HepG2 (cell line): Measurements from ENCODE around the gene RASSF4. TPM values are rescaled to one million over a fixed set of nuclear protein-coding genes. Genes with fewer than 3 reads are reported as not detected.

Experiments used
- BCL6 ChIP-seq: IDR thresholded peaks from 2 replicates; pipeline ENCODE4 v1.6.1; 2016; ENCODE audit warnings: missing genetic modification reagents, missing compliant biosample characterization
- BHLHE40 ChIP-seq: IDR thresholded peaks from 2 replicates; pipeline ENCODE4 v1.6.1; 2011; ENCODE audit warnings: low read length, improper control_type of control experiment
- CCAR2 ChIP-seq: fragments of 200-400 bp; formaldehyde crosslinking; optimal IDR thresholded peaks from 2 replicates; pipeline ENCODE3; 2018; ENCODE audit warnings: low read depth, mild to moderate bottlenecking, low read length, moderate library complexity
- DPF2 ChIP-seq: sonication (generic); formaldehyde crosslinking; IDR thresholded peaks from 2 replicates; pipeline ENCODE4 v1.4.0; 2020; ENCODE audit warnings: mild to moderate bottlenecking, low read depth, missing genetic modification reagents, borderline replicate concordance
- FOSL2 ChIP-seq: sonication (generic); formaldehyde crosslinking; IDR thresholded peaks from 2 replicates; pipeline ENCODE4 v1.4.0; 2020; ENCODE audit warnings: missing genetic modification reagents
- GATAD2A ChIP-seq: IDR thresholded peaks from 2 replicates; pipeline ENCODE4 v1.6.1; 2016
- HOXA3 ChIP-seq: sonication (generic); formaldehyde crosslinking; IDR thresholded peaks from 2 replicates; pipeline ENCODE4 v1.5.0; 2020; ENCODE audit warnings: missing genetic modification reagents
- KLF16 ChIP-seq, 2 experiments: sonication (generic) in 1 of 2; formaldehyde crosslinking in 1 of 2; IDR thresholded peaks; 2 replicates each; pipeline versions ENCODE4 v1.6.1 to v1.8.0; 2016 to 2023; ENCODE audit warnings: missing genetic modification reagents in 2 of 2, missing compliant biosample characterization in 1 of 2
- MEIS2 ChIP-seq: sonication (generic); formaldehyde crosslinking; IDR thresholded peaks from 2 replicates; pipeline ENCODE4 v1.9.0; 2021; ENCODE audit warnings: mild to moderate bottlenecking, missing genetic modification reagents
- PHF8 ChIP-seq: sonication (generic); formaldehyde crosslinking; IDR thresholded peaks from 2 replicates; pipeline ENCODE4 v1.5.0; 2020; ENCODE audit warnings: missing genetic modification reagents
- RARG ChIP-seq: sonication (generic); formaldehyde crosslinking; IDR thresholded peaks from 2 replicates; pipeline ENCODE4 v1.4.0; 2020; ENCODE audit warnings: low read depth, mild to moderate bottlenecking, missing genetic modification reagents
- TCF12 ChIP-seq, 2 experiments: fragments of 450-650 bp in 1 of 2; sonication (generic) in 1 of 2; formaldehyde crosslinking in 1 of 2; IDR thresholded peaks; 2 replicates each; pipeline versions ENCODE4 v1.6.1 to v1.8.0; 2017 to 2022; ENCODE audit warnings: antibody characterized with exemption in 1 of 2, mild to moderate bottlenecking in 1 of 2, missing genetic modification reagents in 1 of 2, moderate library complexity in 1 of 2
- ZFX ChIP-seq: sonication (generic); formaldehyde crosslinking; IDR thresholded peaks from 2 replicates; pipeline ENCODE4 v1.4.0; 2020; ENCODE audit warnings: mild to moderate bottlenecking, low read depth, missing genetic modification reagents, moderate library complexity
- ZNF234 ChIP-seq: sonication (generic); formaldehyde crosslinking; conservative IDR thresholded peaks from 2 replicates; pipeline ENCODE4 v1.5.1; 2020; ENCODE audit warnings: mild to moderate bottlenecking, missing genetic modification reagents
- ZNF577 ChIP-seq: sonication (generic); formaldehyde crosslinking; IDR thresholded peaks from 2 replicates; pipeline ENCODE4 v1.4.0; 2020; ENCODE audit warnings: mild to moderate bottlenecking, low read depth, missing genetic modification reagents, borderline replicate concordance
- ZNF746 ChIP-seq: sonication (generic); formaldehyde crosslinking; IDR thresholded peaks from 2 replicates; pipeline ENCODE4 v1.8.0; 2022; ENCODE audit warnings: mild to moderate bottlenecking, missing genetic modification reagents
- ZZZ3 ChIP-seq: sonication (generic); formaldehyde crosslinking; IDR thresholded peaks from 2 replicates; pipeline ENCODE4 v1.4.0; 2020; ENCODE audit warnings: missing genetic modification reagents, mild to moderate bottlenecking, borderline replicate concordance
- polyA plus RNA-seq, 8 experiments: library from polyadenylated mRNA; depleted of rRNA in 3 of 8; stranded (reverse) in 7 of 8; unstranded in 1 of 8; fragments of >200 nt; fragmentation: Illumina TruSeq in 4 of 8; extraction: Trizol in 4 of 8; gene quantifications; 2 replicates each; pipeline versions ENCODE4 v1.2.1 to v1.2.3, GENCODE V29; 2011 to 2016; ENCODE audit warnings: low read depth in 4 of 8, missing spikeins in 1 of 8, mixed read lengths in 1 of 8; ENCODE audit not compliant: insufficient read depth in 1 of 8
- total RNA-seq, 5 experiments: library from RNA; depleted of rRNA; stranded (reverse); fragments of >200 nt; fragmentation: Illumina TruSeq; extraction: Trizol; gene quantifications; 2 replicates each; pipeline ENCODE4 v1.2.3, GENCODE V29; 2016; ENCODE audit warnings: low read depth in 1 of 5
- TF ChIP-seq, protein P1 (sequence below): sonication (generic); formaldehyde crosslinking; IDR thresholded peaks from 2 replicates; pipeline ENCODE4 v1.4.0; 2020; ENCODE audit warnings: low read depth, missing genetic modification reagents
- TF ChIP-seq, protein P2 (sequence below): sonication (generic); formaldehyde crosslinking; IDR thresholded peaks from 2 replicates; pipeline ENCODE4 v1.4.0; 2020; ENCODE audit warnings: missing genetic modification reagents, mild to moderate bottlenecking, borderline replicate concordance
- TF ChIP-seq, protein P3 (sequence below): sonication (generic); formaldehyde crosslinking; IDR thresholded peaks from 2 replicates; pipeline ENCODE4 v1.4.0; 2020; ENCODE audit warnings: missing genetic modification reagents
- TF ChIP-seq, protein P4 (sequence below): sonication (generic); formaldehyde crosslinking; IDR thresholded peaks from 2 replicates; pipeline ENCODE4 v1.5.1; 2020; ENCODE audit warnings: missing genetic modification reagents, mild to moderate bottlenecking, borderline replicate concordance

The RASSF4 gene
- total and polyA plus RNA-seq, 2 of the 13 experiments (the other 11 are each of a cell fraction or from before 2014, with no cell fraction given) = 34.0 to 51.7 TPM

GRCh38 chr10:45005284-45005683 is 45.7 kb downstream of the RASSF4 start (continued):
- TF ChIP-seq, protein P1, sequence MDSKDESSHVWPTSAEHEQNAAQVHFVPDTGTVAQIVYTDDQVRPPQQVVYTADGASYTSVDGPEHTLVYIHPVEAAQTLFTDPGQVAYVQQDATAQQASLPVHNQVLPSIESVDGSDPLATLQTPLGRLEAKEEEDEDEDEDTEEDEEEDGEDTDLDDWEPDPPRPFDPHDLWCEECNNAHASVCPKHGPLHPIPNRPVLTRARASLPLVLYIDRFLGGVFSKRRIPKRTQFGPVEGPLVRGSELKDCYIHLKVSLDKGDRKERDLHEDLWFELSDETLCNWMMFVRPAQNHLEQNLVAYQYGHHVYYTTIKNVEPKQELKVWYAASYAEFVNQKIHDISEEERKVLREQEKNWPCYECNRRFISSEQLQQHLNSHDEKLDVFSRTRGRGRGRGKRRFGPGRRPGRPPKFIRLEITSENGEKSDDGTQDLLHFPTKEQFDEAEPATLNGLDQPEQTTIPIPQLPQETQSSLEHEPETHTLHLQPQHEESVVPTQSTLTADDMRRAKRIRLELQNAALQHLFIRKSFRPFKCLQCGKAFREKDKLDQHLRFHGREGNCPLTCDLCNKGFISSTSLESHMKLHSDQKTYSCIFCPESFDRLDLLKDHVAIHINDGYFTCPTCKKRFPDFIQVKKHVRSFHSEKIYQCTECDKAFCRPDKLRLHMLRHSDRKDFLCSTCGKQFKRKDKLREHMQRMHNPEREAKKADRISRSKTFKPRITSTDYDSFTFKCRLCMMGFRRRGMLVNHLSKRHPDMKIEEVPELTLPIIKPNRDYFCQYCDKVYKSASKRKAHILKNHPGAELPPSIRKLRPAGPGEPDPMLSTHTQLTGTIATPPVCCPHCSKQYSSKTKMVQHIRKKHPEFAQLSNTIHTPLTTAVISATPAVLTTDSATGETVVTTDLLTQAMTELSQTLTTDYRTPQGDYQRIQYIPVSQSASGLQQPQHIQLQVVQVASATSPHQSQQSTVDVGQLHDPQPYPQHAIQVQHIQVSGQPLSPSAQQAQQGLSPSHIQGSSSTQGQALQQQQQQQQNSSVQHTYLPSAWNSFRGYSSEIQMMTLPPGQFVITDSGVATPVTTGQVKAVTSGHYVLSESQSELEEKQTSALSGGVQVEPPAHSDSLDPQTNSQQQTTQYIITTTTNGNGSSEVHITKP (CRISPR knock-in tag) = 0 out of 2 replicates have a peak, but pooled peaks have one; percentile 18
- TF ChIP-seq CCAR2 = no peak
- no peak for TF ChIP-seq ZNF577 (CRISPR knock-in tag)
- no peak for TF ChIP-seq TCF12 (IDR thresholded peaks at IDR 0.05)
- no peak for TF ChIP-seq TCF12 (CRISPR knock-in tag; IDR thresholded peaks at IDR 0.05)
- TF ChIP-seq FOSL2 = 0 out of 2 replicates have a peak, but pooled peaks have one; percentile 17
- no peak for TF ChIP-seq ZZZ3 (CRISPR knock-in tag)
- TF ChIP-seq ZNF746 (CRISPR knock-in tag) = no peak
- TF ChIP-seq BCL6 (CRISPR knock-in tag) = peak; percentile 83
- TF ChIP-seq, protein P2, sequence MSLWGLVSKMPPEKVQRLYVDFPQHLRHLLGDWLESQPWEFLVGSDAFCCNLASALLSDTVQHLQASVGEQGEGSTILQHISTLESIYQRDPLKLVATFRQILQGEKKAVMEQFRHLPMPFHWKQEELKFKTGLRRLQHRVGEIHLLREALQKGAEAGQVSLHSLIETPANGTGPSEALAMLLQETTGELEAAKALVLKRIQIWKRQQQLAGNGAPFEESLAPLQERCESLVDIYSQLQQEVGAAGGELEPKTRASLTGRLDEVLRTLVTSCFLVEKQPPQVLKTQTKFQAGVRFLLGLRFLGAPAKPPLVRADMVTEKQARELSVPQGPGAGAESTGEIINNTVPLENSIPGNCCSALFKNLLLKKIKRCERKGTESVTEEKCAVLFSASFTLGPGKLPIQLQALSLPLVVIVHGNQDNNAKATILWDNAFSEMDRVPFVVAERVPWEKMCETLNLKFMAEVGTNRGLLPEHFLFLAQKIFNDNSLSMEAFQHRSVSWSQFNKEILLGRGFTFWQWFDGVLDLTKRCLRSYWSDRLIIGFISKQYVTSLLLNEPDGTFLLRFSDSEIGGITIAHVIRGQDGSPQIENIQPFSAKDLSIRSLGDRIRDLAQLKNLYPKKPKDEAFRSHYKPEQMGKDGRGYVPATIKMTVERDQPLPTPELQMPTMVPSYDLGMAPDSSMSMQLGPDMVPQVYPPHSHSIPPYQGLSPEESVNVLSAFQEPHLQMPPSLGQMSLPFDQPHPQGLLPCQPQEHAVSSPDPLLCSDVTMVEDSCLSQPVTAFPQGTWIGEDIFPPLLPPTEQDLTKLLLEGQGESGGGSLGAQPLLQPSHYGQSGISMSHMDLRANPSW (CRISPR knock-in tag) = no peak
- peak; percentile 81; the same call in 1 of the 2 replicates for TF ChIP-seq MEIS2 (CRISPR knock-in tag)
- TF ChIP-seq ZNF234 = no peak
- peak; percentile 50; the same call in 1 of the 2 replicates for TF ChIP-seq DPF2 (CRISPR knock-in tag)
- TF ChIP-seq GATAD2A (CRISPR knock-in tag) = peak; percentile 91
- peak; percentile 61 for TF ChIP-seq ZFX
- TF ChIP-seq, protein P3, sequence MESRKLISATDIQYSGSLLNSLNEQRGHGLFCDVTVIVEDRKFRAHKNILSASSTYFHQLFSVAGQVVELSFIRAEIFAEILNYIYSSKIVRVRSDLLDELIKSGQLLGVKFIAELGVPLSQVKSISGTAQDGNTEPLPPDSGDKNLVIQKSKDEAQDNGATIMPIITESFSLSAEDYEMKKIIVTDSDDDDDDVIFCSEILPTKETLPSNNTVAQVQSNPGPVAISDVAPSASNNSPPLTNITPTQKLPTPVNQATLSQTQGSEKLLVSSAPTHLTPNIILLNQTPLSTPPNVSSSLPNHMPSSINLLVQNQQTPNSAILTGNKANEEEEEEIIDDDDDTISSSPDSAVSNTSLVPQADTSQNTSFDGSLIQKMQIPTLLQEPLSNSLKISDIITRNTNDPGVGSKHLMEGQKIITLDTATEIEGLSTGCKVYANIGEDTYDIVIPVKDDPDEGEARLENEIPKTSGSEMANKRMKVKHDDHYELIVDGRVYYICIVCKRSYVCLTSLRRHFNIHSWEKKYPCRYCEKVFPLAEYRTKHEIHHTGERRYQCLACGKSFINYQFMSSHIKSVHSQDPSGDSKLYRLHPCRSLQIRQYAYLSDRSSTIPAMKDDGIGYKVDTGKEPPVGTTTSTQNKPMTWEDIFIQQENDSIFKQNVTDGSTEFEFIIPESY (CRISPR knock-in tag) = no peak
- no peak for TF ChIP-seq HOXA3 (CRISPR knock-in tag)
- no peak for TF ChIP-seq PHF8 (CRISPR knock-in tag)
- TF ChIP-seq, protein P4, sequence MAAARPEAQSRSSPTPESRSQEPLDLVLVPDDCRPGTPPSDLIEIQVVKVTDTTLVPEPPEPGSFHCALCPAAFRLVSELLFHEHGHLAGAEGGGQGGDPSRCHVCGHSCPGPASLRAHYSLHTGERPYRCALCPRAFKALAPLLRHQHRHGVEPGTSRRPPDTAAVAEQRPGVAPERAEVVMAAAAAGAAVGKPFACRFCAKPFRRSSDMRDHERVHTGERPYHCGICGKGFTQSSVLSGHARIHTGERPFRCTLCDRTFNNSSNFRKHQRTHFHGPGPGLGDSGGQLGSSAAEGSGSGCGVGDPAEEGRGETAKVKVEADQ = no peak
- 0 out of 4 replicates have a peak, but pooled peaks of 1 of the 2 experiments have one; percentile 26 for TF ChIP-seq KLF16 (CRISPR knock-in tag; IDR thresholded peaks at IDR 0.05)
- TF ChIP-seq RARG (CRISPR knock-in tag) = no peak
- TF ChIP-seq BHLHE40 = no peak
